WTC11 (cell line): ENCODE measurements around the gene ABTB2. TPM values are rescaled to one million over a fixed set of nuclear protein-coding genes. Genes with fewer than 3 reads are reported as not detected.

Experiments
- ATAC-seq: fragments of 200-7000 bp; cut with Tn5 transposase; 2 replicates; pipeline ENCODE4 v1.10.0; 2021; ENCODE audit warnings: mild to moderate bottlenecking, moderate library complexity
- CTCF ChIA-PET: fragments of 300-600 bp; sonication (Branson Sonifier 250); formaldehyde crosslinking; loops from one replicate; lab custom pipeline; 2021; ENCODE audit warnings: antibody characterized with exemption; lab: Charles Lee
- POLR2A ChIA-PET: fragments of 350-600 bp; sonication (Branson Sonifier 250); formaldehyde crosslinking; loops from one replicate; lab custom pipeline; 2021; ENCODE audit warnings: antibody characterized with exemption; lab: Charles Lee
- DNase-seq: peaks from one replicate; pipeline ENCODE4 v3.0.0; 2021; ENCODE audit warnings: low spot score
- H3K27ac Mint-ChIP-seq: 2 replicates; pipeline ENCODE4 v1.8.0; 2021; ENCODE audit warnings: mixed read lengths
- H3K27me3 Mint-ChIP-seq: 2 replicates; pipeline ENCODE4 v1.8.0; 2021; ENCODE audit warnings: low read depth, mild to moderate bottlenecking, moderate library complexity, mixed read lengths
- H3K36me3 Mint-ChIP-seq: 2 replicates; pipeline ENCODE4 v1.8.0; 2021; ENCODE audit warnings: mixed read lengths
- H3K4me1 Mint-ChIP-seq: 2 replicates; pipeline ENCODE4 v1.8.0; 2022; ENCODE audit warnings: mixed read lengths
- H3K4me3 Mint-ChIP-seq: 2 replicates; pipeline ENCODE4 v1.8.0; 2021; ENCODE audit warnings: mild to moderate bottlenecking, moderate library complexity, mixed read lengths
- H3K9me3 Mint-ChIP-seq: 2 replicates; pipeline ENCODE4 v1.8.0; 2021; ENCODE audit warnings: mixed read lengths
- AR ChIP-seq: fragments of 250-450 bp; sonication (Bioruptor Pico); IDR thresholded peaks from 2 replicates; pipeline ENCODE4 v1.9.0; 2021; ENCODE audit warnings: mild to moderate bottlenecking
- ARID4B ChIP-seq: sonication (generic); formaldehyde crosslinking; IDR thresholded peaks from 2 replicates; pipeline ENCODE4 v1.8.0; 2023; ENCODE audit warnings: missing genetic modification reagents, mild to moderate bottlenecking, borderline replicate concordance
- CBFB ChIP-seq: sonication (generic); formaldehyde crosslinking; IDR thresholded peaks from 2 replicates; pipeline ENCODE4 v1.8.1; 2022; ENCODE audit warnings: mild to moderate bottlenecking, low read depth, missing genetic modification reagents
- ETV6 ChIP-seq: sonication (generic); formaldehyde crosslinking; IDR thresholded peaks from 2 replicates; pipeline ENCODE4 v1.8.1; 2022; ENCODE audit warnings: mild to moderate bottlenecking, missing genetic modification reagents
- KAT7 ChIP-seq: sonication (generic); formaldehyde crosslinking; IDR thresholded peaks from 2 replicates; pipeline ENCODE4 v1.8.1; 2023; ENCODE audit warnings: missing genetic modification reagents, mild to moderate bottlenecking, borderline replicate concordance
- PRDM15 ChIP-seq: sonication (generic); formaldehyde crosslinking; IDR thresholded peaks from 2 replicates; pipeline ENCODE4 v1.8.0; 2022; ENCODE audit warnings: missing genetic modification reagents
- STAT6 ChIP-seq: sonication (generic); formaldehyde crosslinking; conservative IDR thresholded peaks from 2 replicates; pipeline ENCODE4 v1.8.1; 2023; ENCODE audit warnings: mild to moderate bottlenecking, low read depth, missing genetic modification reagents, moderate library complexity
- ZNF263 ChIP-seq: sonication (generic); formaldehyde crosslinking; IDR thresholded peaks from 2 replicates; pipeline ENCODE4 v1.8.1; 2022; ENCODE audit warnings: low read depth, mild to moderate bottlenecking, moderate library complexity, missing genetic modification reagents
- ZNF281 ChIP-seq: sonication (generic); formaldehyde crosslinking; IDR thresholded peaks from 2 replicates; pipeline ENCODE4 v1.8.0; 2023; ENCODE audit warnings: mild to moderate bottlenecking, missing genetic modification reagents
- ZSCAN18 ChIP-seq: fragments of 250-450 bp; sonication (Bioruptor Pico); IDR thresholded peaks from 2 replicates; pipeline ENCODE4 v2.1.2; 2022; ENCODE audit warnings: mild to moderate bottlenecking, moderate library complexity
- total RNA-seq: library from RNA; stranded (reverse); gene quantifications from 3 replicates; pipeline ENCODE4 v1.2.3, GENCODE V29; 2021

ABTB2 gene
- total RNA-seq, 1 experiment from 2014 or later = 12.8 TPM

- H3K4me1 Mint-ChIP-seq = peaks cover 23% of the 10 kb centered on the region
- POLR2A ChIA-PET = interaction anchor here (1.0 to 3.5 kb wide), 9 partner anchors 17 to 186 kb away, joined by 3 to 33 read pairs (median 4); no protein-coding TSS in a partner anchor
- no peaks in the 10 kb centered on the region for H3K9me3 Mint-ChIP-seq
- ATAC-seq (peak; percentile 41), DNase-seq (peak; percentile 65)
- H3K27ac Mint-ChIP-seq = peak overlapping the region; percentile 98
- peaks cover 42% of the 10 kb centered on the region for H3K27me3 Mint-ChIP-seq
- H3K4me3 Mint-ChIP-seq = peak overlapping the region; percentile 85
- TF ChIP-seq PRDM15 (0 out of 2 replicates have a peak, but pooled peaks have one; percentile 7), STAT6 (CRISPR knock-in tag) (no peak), ZNF281 (CRISPR knock-in tag) (0 out of 2 replicates have a peak, but pooled peaks have one; percentile 2)
- CTCF ChIA-PET = interaction anchor here (0.5 to 6.0 kb wide), 31 partner anchors 8 to 550 kb away, joined by 3 to 236 read pairs (median 5); partner anchors contain the start of gene NAT10
- H3K36me3 Mint-ChIP-seq = no peaks in the 10 kb centered on the region
These were observed 483 bp upstream of the ABTB2 start for GRCh38 chr11:34358258-34358727.

- peak overlapping the region; percentile 66 for H3K4me3 Mint-ChIP-seq
- H3K4me1 Mint-ChIP-seq = peaks cover 23% of the 10 kb centered on the region
- no peaks in the 10 kb centered on the region for H3K9me3 Mint-ChIP-seq
- no peaks in the 10 kb centered on the region for H3K36me3 Mint-ChIP-seq
- POLR2A ChIA-PET = interaction anchor here (1.3 to 3.5 kb wide), 7 partner anchors 16 to 183 kb away, joined by 3 to 33 read pairs (median 7); no protein-coding TSS in a partner anchor
- CTCF ChIA-PET = interaction anchor here (0.6 to 6.0 kb wide), 35 partner anchors 10 to 549 kb away, joined by 3 to 236 read pairs (median 5); no protein-coding TSS in a partner anchor
- H3K27me3 Mint-ChIP-seq = peaks cover 42% of the 10 kb centered on the region
- DNase-seq (peak; percentile 59), ATAC-seq (peak; percentile 8)
- H3K27ac Mint-ChIP-seq = no peak overlapping the region
- no peak for TF ChIP-seq AR
- TF ChIP-seq ETV6 = no peak
- no peak for TF ChIP-seq ZSCAN18 (CRISPR knock-in tag)
- no peak; the same call in 1 of the 2 replicates for TF ChIP-seq KAT7
- 0 out of 2 replicates have a peak, but pooled peaks have one; percentile 24 for TF ChIP-seq ARID4B (CRISPR knock-in tag)
- no peak; the same call in 1 of the 2 replicates for TF ChIP-seq CBFB
- no peak for TF ChIP-seq ZNF263 (CRISPR knock-in tag)
These were observed 703 bp downstream of the ABTB2 start for GRCh38 chr11:34356913-34357700.
